Measurements from ENCODE around the gene KIAA1958. TPM values are rescaled to one million over a fixed set of nuclear protein-coding genes. Genes with fewer than 3 reads are reported as not detected.

KIAA1958 gene
- total and polyA plus RNA-seq, 12 donors: 0.59 to 7.7 (median 6.1) TPM

- peaks cover 0 to 4% (median 0%) of the 10 kb centered on the region in 11 donors for H3K9me3 ChIP-seq
- no peak for DNase-seq
- peaks cover 0 to 2% (median 0%) of the 10 kb centered on the region in 9 donors for H3K36me3 ChIP-seq
- intact Hi-C loops (cut with DNase I): loop anchor here in 2 of 10 donors (5.0 to 10.0 kb wide), 2 partner anchors 217 to 219 kb away; no protein-coding TSS in a partner anchor
- peaks cover 0 to 26% (median 12%) of the 10 kb centered on the region in 9 donors for H3K4me1 ChIP-seq
- TF ChIP-seq CTCF (IDR thresholded peaks at IDR 0.05): no peak
- 10 to 13% methylated on average over 11 of the region's 11 CpGs for WGBS, 2 donors
- peak overlapping the region in 6 of 10 donors; percentile 64 to 79 (median 74) for H3K27ac ChIP-seq
- H3K4me3 ChIP-seq: peak overlapping the region; percentile 42 to 96 (median 82)
- peaks cover 0 to 12% (median 0%) of the 10 kb centered on the region in 7 donors for H3K27me3 ChIP-seq
- no peak for ATAC-seq
Observed at GRCh38 chr9:112487799-112488340, 1.2 kb downstream of the KIAA1958 start.

- DNase-seq (no peak), ATAC-seq (no peak)
- peaks cover 0 to 17% (median 7%) of the 10 kb centered on the region in 11 donors for H3K9me3 ChIP-seq
- peaks cover 0 to 12% (median 0%) of the 10 kb centered on the region in 7 donors for H3K27me3 ChIP-seq
- peaks cover 0 to 30% (median 12%) of the 10 kb centered on the region in 9 donors for H3K4me1 ChIP-seq
- H3K4me3 ChIP-seq: peak overlapping the region in 1 of 10 donors; percentile 6
- intact Hi-C loops (cut with DNase I): loop anchor here in 2 of 10 donors (5.0 to 10.0 kb wide), 2 partner anchors 216 to 218 kb away; no protein-coding TSS in a partner anchor
- H3K36me3 ChIP-seq: peaks cover 0 to 14% (median 0%) of the 10 kb centered on the region in 9 donors
- 43 to 54% methylated on average over 5 of the region's 5 CpGs for WGBS, 2 donors
- no peak for TF ChIP-seq CTCF (IDR thresholded peaks at IDR 0.05)
- peak overlapping the region in 3 of 10 donors; percentile 3 to 27 (median 7) for H3K27ac ChIP-seq
Observed at GRCh38 chr9:112489039-112489546, 2.5 kb downstream of the KIAA1958 start.

- Histone ChIP-seq H3K36me3 (peaks cover 0 to 24% (median 0%) of the 10 kb centered on the region in 9 donors), H3K9me3 (peaks cover 0 to 26% (median 10%) of the 10 kb centered on the region in 11 donors), H3K27ac (no peak overlapping the region), H3K27me3 (peaks cover 0 to 12% (median 0%) of the 10 kb centered on the region in 7 donors), H3K4me1 (peaks cover 0 to 30% (median 12%) of the 10 kb centered on the region in 9 donors), H3K4me3 (no peak overlapping the region)
- intact Hi-C loops (cut with DNase I): loop anchor here in 3 of 10 donors (5.0 to 10.0 kb wide), 3 partner anchors 55 to 217 kb away; no protein-coding TSS in a partner anchor
- no peak for TF ChIP-seq CTCF (IDR thresholded peaks at IDR 0.05)
- ATAC-seq (no peak), DNase-seq (no peak)
- WGBS, 2 donors: 78 to 92% methylated on average over 4 of the region's 4 CpGs
Observed at GRCh38 chr9:112489876-112490666, 3.4 kb downstream of the KIAA1958 start.
